IMR-90 (cell line): ENCODE data around the gene ADAM15. TPM values are rescaled to one million over a fixed set of nuclear protein-coding genes. Genes with fewer than 3 reads are reported as not detected.

ENCODE experiments used
- ATAC-seq: fragments of 200-7000 bp; cut with Tn5 transposase; 2 replicates; pipeline ENCODE4 v1.9.1; 2020; ENCODE audit warnings: low read depth, mild to moderate bottlenecking, moderate library complexity
- BruUV-seq: library from RNA; stranded (reverse); fragments of 400-500 nt; replicated peaks from 2 replicates; lab custom pipeline; 2021; lab: Mats Ljungman, UMichigan
- CTCF ChIA-PET: fragments of 300-600 bp; formaldehyde crosslinking; extraction: SDS; loops from one replicate; lab custom pipeline; 2021; ENCODE audit warnings: antibody characterized with exemption; lab: Yijun Ruan, JAX
- POLR2A ChIA-PET: fragments of 300-600 bp; sonication (Branson Sonifier 250); formaldehyde crosslinking; loops from one replicate; lab custom pipeline; 2022; ENCODE audit warnings: antibody characterized with exemption; ENCODE audit not compliant: unreplicated experiment; lab: Charles Lee
- DNase-seq: peaks from one replicate; pipeline ENCODE4 v3.0.0; 2013
- H2AFZ ChIP-seq: replicated peaks from 2 replicates; pipeline ENCODE3; 2013; ENCODE audit warnings: low read length, mild to moderate bottlenecking; ENCODE audit not compliant: poor library complexity
- H2AK5ac ChIP-seq: 2 replicates; pipeline ENCODE4 v1.6.1; 2013; ENCODE audit warnings: low read depth, low read length, inconsistent platforms
- H2AK9ac ChIP-seq: replicated peaks from 2 replicates; pipeline ENCODE3; 2013; ENCODE audit warnings: mild to moderate bottlenecking, low read depth, low read length, moderate library complexity; ENCODE audit not compliant: poor library complexity
- H2BK120ac ChIP-seq: 2 replicates; pipeline ENCODE4 v1.6.1; 2013; ENCODE audit warnings: low read depth, low read length, inconsistent platforms
- H2BK15ac ChIP-seq: 3 replicates; pipeline ENCODE4 v1.6.1; 2013; ENCODE audit warnings: low read depth, low read length, inconsistent platforms
- H2BK20ac ChIP-seq: 2 replicates; pipeline ENCODE4 v1.6.1; 2013; ENCODE audit warnings: low read depth, mild to moderate bottlenecking, inconsistent platforms, low read length, moderate library complexity
- H2BK5ac ChIP-seq: 2 replicates; pipeline ENCODE4 v1.6.1; 2013; ENCODE audit warnings: mild to moderate bottlenecking, low read depth, low read length, inconsistent platforms; ENCODE audit not compliant: poor library complexity, severe bottlenecking
- H3K14ac ChIP-seq: replicated peaks from 2 replicates; pipeline ENCODE4 v1.6.1; 2013; ENCODE audit warnings: low read depth, low read length, inconsistent platforms
- H3K18ac ChIP-seq: 2 replicates; pipeline ENCODE4 v1.6.1; 2013; ENCODE audit warnings: low read depth, low read length, control low read depth
- H3K23ac ChIP-seq: 2 replicates; pipeline ENCODE4 v1.6.1; 2013; ENCODE audit warnings: low read depth, low read length, inconsistent platforms
- H3K27ac ChIP-seq: 2 replicates; pipeline ENCODE4 v1.5.1; 2013; ENCODE audit warnings: mild to moderate bottlenecking, control low read depth, low read length; ENCODE audit not compliant: insufficient read depth
- H3K27me3 ChIP-seq: 2 replicates; pipeline ENCODE4 v1.6.1; 2013; ENCODE audit warnings: low read length; ENCODE audit not compliant: control insufficient read depth, insufficient read depth
- H3K36me3 ChIP-seq: 2 replicates; pipeline ENCODE4 v1.6.1; 2013; ENCODE audit warnings: low read length, mixed read lengths; ENCODE audit not compliant: control insufficient read depth, insufficient read depth
- H3K4ac ChIP-seq: 2 replicates; pipeline ENCODE4 v1.6.1; 2013; ENCODE audit warnings: low read depth, low read length, inconsistent platforms
- H3K4me1 ChIP-seq: 2 replicates; pipeline ENCODE4 v1.6.1; 2013; ENCODE audit warnings: low read length, mixed read lengths; ENCODE audit not compliant: control insufficient read depth, insufficient read depth
- H3K4me2 ChIP-seq: 2 replicates; pipeline ENCODE4 v1.6.1; 2013; ENCODE audit warnings: low read depth, mild to moderate bottlenecking, control low read depth, low read length, moderate library complexity
- H3K4me3 ChIP-seq: 2 replicates; pipeline ENCODE4 v1.5.1; 2013; ENCODE audit warnings: low read depth, mild to moderate bottlenecking, control low read depth, low read length, moderate library complexity; ENCODE audit not compliant: insufficient read depth
- H3K56ac ChIP-seq: 2 replicates; pipeline ENCODE4 v1.6.1; 2013; ENCODE audit warnings: low read length, inconsistent platforms; ENCODE audit not compliant: insufficient read depth; ENCODE audit errors: extremely low read depth
- H3K79me1 ChIP-seq, 2 experiments: 2 replicates each; pipeline ENCODE4 v1.6.1; 2013; ENCODE audit warnings: low read length in 2 of 2, inconsistent platforms in 1 of 2, low read depth in 1 of 2
- H3K9ac ChIP-seq: 2 replicates; pipeline ENCODE4 v1.6.1; 2013; ENCODE audit warnings: low read depth, low read length, control low read depth
- H3K9me1 ChIP-seq: 2 replicates; pipeline ENCODE4 v1.6.1; 2013; ENCODE audit warnings: low read length, inconsistent platforms; ENCODE audit not compliant: insufficient read depth
- H3K9me3 ChIP-seq: 2 replicates; pipeline ENCODE4 v1.6.1; 2013; ENCODE audit warnings: low read length; ENCODE audit not compliant: control insufficient read depth, insufficient read depth
- H4K20me1 ChIP-seq: 2 replicates; pipeline ENCODE4 v1.6.1; 2013; ENCODE audit warnings: low read length, inconsistent platforms; ENCODE audit not compliant: insufficient read depth
- H4K5ac ChIP-seq: 2 replicates; pipeline ENCODE4 v1.6.1; 2013; ENCODE audit warnings: mild to moderate bottlenecking, low read depth, low read length, control low read depth
- H4K8ac ChIP-seq, 2 experiments: 2 replicates each; pipeline ENCODE4 v1.6.1; 2013; ENCODE audit warnings: low read depth in 2 of 2, low read length in 2 of 2, control low read depth in 1 of 2, inconsistent platforms in 1 of 2
- H4K91ac ChIP-seq: 2 replicates; pipeline ENCODE4 v1.6.1; 2013; ENCODE audit warnings: low read depth, low read length, inconsistent platforms; ENCODE audit not compliant: insufficient read depth
- BHLHE40 ChIP-seq: fragments of 150-350 bp; IDR thresholded peaks from 2 replicates; pipeline ENCODE4 v1.6.1; 2016; ENCODE audit warnings: mild to moderate bottlenecking, low read depth, low read length
- CEBPB ChIP-seq: IDR thresholded peaks from 2 replicates; pipeline ENCODE4 v1.6.1; 2012; ENCODE audit warnings: low read depth, low read length, improper control_type of control experiment
- FOS ChIP-seq: fragments of 150-350 bp; IDR thresholded peaks from 2 replicates; pipeline ENCODE4 v1.6.1; 2016; ENCODE audit warnings: low read depth, low read length
- MAFK ChIP-seq: IDR thresholded peaks from 2 replicates; pipeline ENCODE4 v1.6.1; 2012; ENCODE audit warnings: low read depth, low read length, improper control_type of control experiment
- MAZ ChIP-seq: IDR thresholded peaks from 2 replicates; pipeline ENCODE4 v1.6.1; 2012; ENCODE audit warnings: low read depth, mild to moderate bottlenecking, low read length, improper control_type of control experiment, moderate library complexity, borderline replicate concordance
- NFE2L2 ChIP-seq: fragments of 150-350 bp; IDR thresholded peaks from 2 replicates; pipeline ENCODE4 v1.6.1; 2016; ENCODE audit warnings: low read depth, mild to moderate bottlenecking, low read length
- POLR2A ChIP-seq: IDR thresholded peaks from 2 replicates; pipeline ENCODE4 v1.6.1; 2012; ENCODE audit warnings: mild to moderate bottlenecking, low read depth, low read length
- RAD21 ChIP-seq: IDR thresholded peaks from 2 replicates; pipeline ENCODE4 v1.6.1; 2012; ENCODE audit warnings: low read length, improper control_type of control experiment
- RCOR1 ChIP-seq: IDR thresholded peaks from 2 replicates; pipeline ENCODE4 v1.6.1; 2012; ENCODE audit warnings: mild to moderate bottlenecking, low read length, improper control_type of control experiment; ENCODE audit not compliant: insufficient replicate concordance
- RFX5 ChIP-seq: IDR thresholded peaks from 2 replicates; pipeline ENCODE4 v1.8.0; 2012; ENCODE audit warnings: low read depth, mild to moderate bottlenecking, low read length, moderate library complexity
- SMC3 ChIP-seq: fragments of 150-350 bp; IDR thresholded peaks from 2 replicates; pipeline ENCODE4 v1.6.1; 2016; ENCODE audit warnings: low read depth, mild to moderate bottlenecking, antibody characterized with exemption, low read length, moderate library complexity
- WGBS, 2 experiments: methylation state at CpG; one replicate each; pipeline versions ENCODE4 v1.1.5 to v1.1.7; 2013; ENCODE audit warnings: missing lambda C conversion rate in 2 of 2; ENCODE audit not compliant: insufficient read length in 1 of 2; ENCODE audit errors: extremely low coverage in 2 of 2; 5-methylcytosine and 5-hydroxymethylcytosine counted together
- dilution Hi-C: fragments of 300-500 bp; cut with HindIII; formaldehyde crosslinking; loops from one replicate; pipeline ENCODE4 v1.14.3; 2018; ENCODE audit warnings: low sequenced_read_pairs; ENCODE audit not compliant: unreplicated experiment
- in situ Hi-C: fragments of 300-500 bp; cut with MboI; formaldehyde crosslinking; loops from 3 replicates; pipeline ENCODE4 v1.14.3; 2019; ENCODE audit warnings: low sequenced_read_pairs, inconsistent platforms, mixed read lengths
- intact Hi-C: fragments of 100-400 bp; cut with micrococcal nuclease; formaldehyde crosslinking; loops from 2 replicates; pipeline ENCODE4 v1.10.0; 2022
- polyA plus RNA-seq, 3 experiments: library from polyadenylated mRNA; depleted of rRNA; stranded (reverse); fragments of >200 nt; gene quantifications; 2 replicates each; pipeline ENCODE4 v1.2.3, GENCODE V29; 2012; ENCODE audit warnings: low replicate concordance in 1 of 3
- total RNA-seq: library from RNA; depleted of rRNA; stranded (reverse); fragments of >200 nt; gene quantifications from 2 replicates; pipeline ENCODE4 v1.2.3, GENCODE V29; 2012
- TF ChIP-seq, protein P1 (sequence below): conservative IDR thresholded peaks from 2 replicates; pipeline ENCODE4 v1.5.1; 2012; ENCODE audit warnings: mild to moderate bottlenecking, low read depth, low read length, improper control_type of control experiment
- TF ChIP-seq, protein P2 (sequence below): fragments of 150-350 bp; IDR thresholded peaks from 2 replicates; pipeline ENCODE4 v1.6.1; 2017; ENCODE audit warnings: mild to moderate bottlenecking, antibody characterized with exemption, low read length, low read depth
- TF ChIP-seq, protein P3 (sequence below): fragments of 150-350 bp; IDR thresholded peaks from 2 replicates; pipeline ENCODE4 v1.6.1; 2016; ENCODE audit warnings: low read depth, mild to moderate bottlenecking, low read length, moderate library complexity, borderline replicate concordance

Gene ADAM15
- total and polyA plus RNA-seq, 2 of the 4 experiments (the other 2 are of a cell fraction) = 25.6 to 52.4 TPM

DNA sequence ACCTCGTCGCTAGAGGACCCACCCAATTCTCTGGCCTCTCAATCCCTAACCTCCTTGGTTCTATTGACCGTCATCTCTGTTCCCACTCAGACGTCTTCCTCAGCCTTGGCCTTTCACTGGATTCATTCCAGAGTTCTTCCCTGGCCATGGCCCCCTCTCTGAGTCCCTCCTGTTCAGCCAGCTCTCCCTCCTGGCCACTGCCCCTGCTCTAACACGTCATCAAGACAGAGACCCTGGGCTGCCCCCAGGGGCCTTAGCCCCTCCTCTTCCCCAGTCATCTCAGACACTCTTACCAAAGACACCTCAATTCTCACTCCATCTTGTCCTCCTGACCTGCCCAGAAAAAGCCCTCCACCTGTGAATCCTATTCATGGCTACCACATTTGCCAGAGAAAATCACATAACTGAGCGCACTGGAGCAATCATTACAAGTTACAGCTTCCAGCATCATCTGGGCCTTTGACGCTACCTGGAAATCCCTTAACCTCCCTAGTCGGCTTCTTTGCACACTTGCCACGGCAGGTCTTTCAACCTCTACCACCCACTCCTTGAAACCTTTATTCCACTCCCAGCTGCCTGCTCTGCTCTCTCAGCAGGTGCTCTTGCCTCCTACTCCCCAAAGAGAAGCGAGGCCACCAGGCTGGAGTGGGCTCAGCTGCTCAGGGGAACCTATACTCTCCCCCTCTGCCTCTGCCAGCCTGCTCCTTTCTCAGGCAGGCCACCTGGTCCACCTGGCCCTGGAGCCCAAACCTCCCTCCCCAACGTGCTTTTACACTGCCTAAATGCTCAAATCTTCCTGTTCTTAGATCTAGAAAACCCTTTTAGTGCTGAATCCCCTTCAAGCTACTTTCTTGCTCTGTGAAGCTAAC lies 31.5 kb upstream of the ADAM15 start:
- H3K27me3 ChIP-seq = peaks cover 2% of the 10 kb centered on the region; the same call in 1 of the 2 replicates
- peaks cover 6% of the 10 kb centered on the region; the same call in 1 of the 2 replicates for H3K4me1 ChIP-seq
- H3K9me3 ChIP-seq = no peaks in the 10 kb centered on the region
- H3K36me3 ChIP-seq = peaks cover 16% of the 10 kb centered on the region; the same call in 1 of the 2 replicates
- no peak overlapping the region for H3K4me2 ChIP-seq
- peak overlapping the region; percentile 45 for H2AK9ac ChIP-seq
- no peak overlapping the region for H4K8ac ChIP-seq
- no peak overlapping the region for H3K4me3 ChIP-seq
- no peak overlapping the region for H4K5ac ChIP-seq
- no peak overlapping the region for H3K56ac ChIP-seq
- H2BK120ac ChIP-seq = no peak overlapping the region
- no peak overlapping the region for H3K9ac ChIP-seq
- H3K23ac ChIP-seq = no peak overlapping the region
- H3K79me1 ChIP-seq = no peaks in the 10 kb centered on the region; a peak in 1 of 4 replicates
- POLR2A ChIA-PET = no interaction called here
- in situ Hi-C loops (no loop called here), intact Hi-C loops (no loop called here), dilution Hi-C loops (no loop called here)
- no peak overlapping the region for H2AK5ac ChIP-seq
- peaks cover 2% of the 10 kb centered on the region; the same call in 1 of the 2 replicates for H3K9me1 ChIP-seq
- no peak overlapping the region for H2BK20ac ChIP-seq
- no peak overlapping the region for H2BK5ac ChIP-seq
- no peak overlapping the region for H3K18ac ChIP-seq
- no peak overlapping the region for H3K27ac ChIP-seq
- CTCF ChIA-PET = interaction anchor here (0.5 to 1.1 kb wide), 2 partner anchors 20 to 423 kb away, joined by 3 to 4 read pairs; no protein-coding TSS in a partner anchor
- no peak for DNase-seq
- H4K91ac ChIP-seq = no peak overlapping the region
- no peak for ATAC-seq
- no TSS peak for BruUV-seq
- no peaks in the 10 kb centered on the region; the same call in 1 of the 2 replicates for H4K20me1 ChIP-seq
- H2AFZ ChIP-seq = no peak overlapping the region
- WGBS, 2 experiments = 80% methylated on average over 9 of the region's 11 CpGs; no CpG with 5 or more reads in 1 of the 2 experiments
- no peak overlapping the region for H2BK15ac ChIP-seq
- H3K14ac ChIP-seq = 0 out of 2 replicates have a peak overlapping the region, but pooled peaks have one; percentile 14
- H3K4ac ChIP-seq = no peak overlapping the region
- no peak for TF ChIP-seq FOS
- no peak for TF ChIP-seq NFE2L2
- TF ChIP-seq, protein P1, sequence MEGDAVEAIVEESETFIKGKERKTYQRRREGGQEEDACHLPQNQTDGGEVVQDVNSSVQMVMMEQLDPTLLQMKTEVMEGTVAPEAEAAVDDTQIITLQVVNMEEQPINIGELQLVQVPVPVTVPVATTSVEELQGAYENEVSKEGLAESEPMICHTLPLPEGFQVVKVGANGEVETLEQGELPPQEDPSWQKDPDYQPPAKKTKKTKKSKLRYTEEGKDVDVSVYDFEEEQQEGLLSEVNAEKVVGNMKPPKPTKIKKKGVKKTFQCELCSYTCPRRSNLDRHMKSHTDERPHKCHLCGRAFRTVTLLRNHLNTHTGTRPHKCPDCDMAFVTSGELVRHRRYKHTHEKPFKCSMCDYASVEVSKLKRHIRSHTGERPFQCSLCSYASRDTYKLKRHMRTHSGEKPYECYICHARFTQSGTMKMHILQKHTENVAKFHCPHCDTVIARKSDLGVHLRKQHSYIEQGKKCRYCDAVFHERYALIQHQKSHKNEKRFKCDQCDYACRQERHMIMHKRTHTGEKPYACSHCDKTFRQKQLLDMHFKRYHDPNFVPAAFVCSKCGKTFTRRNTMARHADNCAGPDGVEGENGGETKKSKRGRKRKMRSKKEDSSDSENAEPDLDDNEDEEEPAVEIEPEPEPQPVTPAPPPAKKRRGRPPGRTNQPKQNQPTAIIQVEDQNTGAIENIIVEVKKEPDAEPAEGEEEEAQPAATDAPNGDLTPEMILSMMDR = no peak
- TF ChIP-seq MAFK = no peak
- no peak for TF ChIP-seq MAZ
- TF ChIP-seq RAD21 = no peak
- no peak for TF ChIP-seq BHLHE40
- no peak for TF ChIP-seq RFX5
- TF ChIP-seq CEBPB = no peak
- TF ChIP-seq POLR2A = no peak
- TF ChIP-seq, protein P2, sequence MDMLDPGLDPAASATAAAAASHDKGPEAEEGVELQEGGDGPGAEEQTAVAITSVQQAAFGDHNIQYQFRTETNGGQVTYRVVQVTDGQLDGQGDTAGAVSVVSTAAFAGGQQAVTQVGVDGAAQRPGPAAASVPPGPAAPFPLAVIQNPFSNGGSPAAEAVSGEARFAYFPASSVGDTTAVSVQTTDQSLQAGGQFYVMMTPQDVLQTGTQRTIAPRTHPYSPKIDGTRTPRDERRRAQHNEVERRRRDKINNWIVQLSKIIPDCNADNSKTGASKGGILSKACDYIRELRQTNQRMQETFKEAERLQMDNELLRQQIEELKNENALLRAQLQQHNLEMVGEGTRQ = no peak
- TF ChIP-seq, protein P3, sequence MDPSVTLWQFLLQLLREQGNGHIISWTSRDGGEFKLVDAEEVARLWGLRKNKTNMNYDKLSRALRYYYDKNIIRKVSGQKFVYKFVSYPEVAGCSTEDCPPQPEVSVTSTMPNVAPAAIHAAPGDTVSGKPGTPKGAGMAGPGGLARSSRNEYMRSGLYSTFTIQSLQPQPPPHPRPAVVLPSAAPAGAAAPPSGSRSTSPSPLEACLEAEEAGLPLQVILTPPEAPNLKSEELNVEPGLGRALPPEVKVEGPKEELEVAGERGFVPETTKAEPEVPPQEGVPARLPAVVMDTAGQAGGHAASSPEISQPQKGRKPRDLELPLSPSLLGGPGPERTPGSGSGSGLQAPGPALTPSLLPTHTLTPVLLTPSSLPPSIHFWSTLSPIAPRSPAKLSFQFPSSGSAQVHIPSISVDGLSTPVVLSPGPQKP = no peak
- no peak for TF ChIP-seq SMC3
- TF ChIP-seq RCOR1 = no peak
